GM18526 (cell line): Measurements from ENCODE around the gene HBG2.
"Not testable (repeated sequence)": the region's sequence is repeated elsewhere in the genome, so short reads cannot be mapped to it uniquely, and the experiment has no call there.

Source experiments
- POLR2A ChIP-seq: IDR thresholded peaks from 3 replicates; pipeline ENCODE4 v1.6.1; 2011; ENCODE audit not compliant: insufficient read length; ENCODE audit errors: extremely low read depth

The HBG2 gene

GRCh38 chr11:5254646-5255413 lies at the start of gene HBG2:
Gene HBG2, minus strand, starts transcription at chr11:5254781. Its CDS starts 53 bp downstream, at chr11:5254728.
- TF ChIP-seq POLR2A, result not testable (repeated sequence)

GRCh38 chr11:5304046-5304445 lies 49.5 kb upstream of the HBG2 start:
- no peak for TF ChIP-seq POLR2A

GRCh38 chr11:5303626-5304025 lies 49.0 kb upstream of the HBG2 start:
- no peak for TF ChIP-seq POLR2A

GRCh38 chr11:5301846-5302245 lies 47.3 kb upstream of the HBG2 start, which contains the start of gene OR51B4:
Gene OR51B4, minus strand, starts transcription at chr11:5301946. Its CDS starts 0 bp downstream, at chr11:5301946.
- no peak for TF ChIP-seq POLR2A

- TF ChIP-seq POLR2A, result no peak
Observed at GRCh38 chr11:5300251-5300650, 45.7 kb upstream of the HBG2 start.

GRCh38 chr11:5298451-5298850 lies 43.9 kb upstream of the HBG2 start:
- TF ChIP-seq POLR2A, result no peak

- TF ChIP-seq POLR2A, result no peak
Observed at GRCh38 chr11:5297721-5298323, 43.2 kb upstream of the HBG2 start.

- TF ChIP-seq POLR2A, result no peak
Observed at GRCh38 chr11:5293028-5293427, 38.4 kb upstream of the HBG2 start.

GRCh38 chr11:5291207-5291838 lies 36.7 kb upstream of the HBG2 start:
- TF ChIP-seq POLR2A, result no peak

- no peak for TF ChIP-seq POLR2A
Observed at GRCh38 chr11:5290106-5290505, 35.5 kb upstream of the HBG2 start.

GRCh38 chr11:5289696-5290095 lies 35.1 kb upstream of the HBG2 start:
- TF ChIP-seq POLR2A, result no peak

GRCh38 chr11:5288906-5289550 lies 34.4 kb upstream of the HBG2 start:
- no peak for TF ChIP-seq POLR2A

- no peak for TF ChIP-seq POLR2A
Observed at GRCh38 chr11:5288108-5288905, 33.7 kb upstream of the HBG2 start.

GRCh38 chr11:5286901-5287300 lies 32.3 kb upstream of the HBG2 start:
- no peak for TF ChIP-seq POLR2A

GRCh38 chr11:5286351-5286750 lies 31.8 kb upstream of the HBG2 start:
- TF ChIP-seq POLR2A, result no peak
